GM13976 (cell line): ENCODE data around the gene TIMM10.

Source experiments
- DNase-seq: peaks from one replicate; pipeline ENCODE4 v3.0.0; 2012; ENCODE audit warnings: low spot score
- in situ Hi-C: fragments of 300-500 bp; cut with MboI; formaldehyde crosslinking; loops from one replicate; pipeline ENCODE4 v1.12.0; 2022; ENCODE audit warnings: low sequenced_read_pairs, mixed read lengths, inconsistent platforms; ENCODE audit not compliant: unreplicated experiment
- TF ChIP-seq, protein P1 (sequence below): IDR thresholded peaks from 2 replicates; pipeline ENCODE4 v1.5.1; 2012; ENCODE audit warnings: borderline replicate concordance, mild to moderate bottlenecking; ENCODE audit not compliant: insufficient read depth; ENCODE audit errors: extremely low read depth, missing control alignments, control extremely low read depth

TIMM10 gene

DNA sequence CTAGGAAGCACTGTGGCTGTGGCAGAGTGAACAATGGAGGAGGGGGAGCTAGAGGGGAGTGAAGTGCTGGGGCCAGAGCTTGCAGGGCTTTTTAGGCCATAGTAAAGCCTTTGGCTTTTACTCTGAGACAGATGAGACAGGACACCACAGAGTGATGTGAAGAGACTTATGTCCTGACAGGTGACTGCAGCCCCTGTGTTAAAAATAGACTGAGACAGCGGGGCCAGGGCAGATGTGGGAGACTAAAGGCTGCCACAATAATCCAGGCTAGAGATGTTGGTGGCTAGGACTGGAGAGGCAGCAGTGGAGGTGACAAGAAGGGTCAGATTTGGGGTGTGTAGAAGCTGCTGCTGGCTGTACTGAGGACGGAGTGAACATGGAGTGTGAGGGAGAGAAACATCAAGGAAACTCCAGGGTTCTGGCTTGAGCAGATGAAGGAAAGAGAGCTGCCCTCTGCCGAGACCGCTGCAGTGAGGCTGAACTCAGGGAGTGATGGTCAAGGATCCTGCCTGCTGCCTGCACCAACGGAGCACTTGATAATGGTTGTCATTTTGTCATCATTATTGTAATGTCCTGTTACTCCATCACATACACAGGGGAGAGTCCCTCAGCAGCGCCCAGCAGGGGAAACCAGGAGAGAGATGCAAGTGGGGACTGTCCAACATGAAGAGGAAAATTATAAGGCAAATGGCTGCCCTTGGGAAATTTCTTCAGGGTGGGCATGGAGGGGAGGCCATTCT, 42.5 kb downstream of the TIMM10 start:
- in situ Hi-C loops: no loop called here
- TF ChIP-seq, protein P1, sequence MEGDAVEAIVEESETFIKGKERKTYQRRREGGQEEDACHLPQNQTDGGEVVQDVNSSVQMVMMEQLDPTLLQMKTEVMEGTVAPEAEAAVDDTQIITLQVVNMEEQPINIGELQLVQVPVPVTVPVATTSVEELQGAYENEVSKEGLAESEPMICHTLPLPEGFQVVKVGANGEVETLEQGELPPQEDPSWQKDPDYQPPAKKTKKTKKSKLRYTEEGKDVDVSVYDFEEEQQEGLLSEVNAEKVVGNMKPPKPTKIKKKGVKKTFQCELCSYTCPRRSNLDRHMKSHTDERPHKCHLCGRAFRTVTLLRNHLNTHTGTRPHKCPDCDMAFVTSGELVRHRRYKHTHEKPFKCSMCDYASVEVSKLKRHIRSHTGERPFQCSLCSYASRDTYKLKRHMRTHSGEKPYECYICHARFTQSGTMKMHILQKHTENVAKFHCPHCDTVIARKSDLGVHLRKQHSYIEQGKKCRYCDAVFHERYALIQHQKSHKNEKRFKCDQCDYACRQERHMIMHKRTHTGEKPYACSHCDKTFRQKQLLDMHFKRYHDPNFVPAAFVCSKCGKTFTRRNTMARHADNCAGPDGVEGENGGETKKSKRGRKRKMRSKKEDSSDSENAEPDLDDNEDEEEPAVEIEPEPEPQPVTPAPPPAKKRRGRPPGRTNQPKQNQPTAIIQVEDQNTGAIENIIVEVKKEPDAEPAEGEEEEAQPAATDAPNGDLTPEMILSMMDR: no peak
- no peak for DNase-seq

- no peak for DNase-seq
- TF ChIP-seq, protein P1: no peak
- in situ Hi-C loops: no loop called here
Measured at GRCh38 chr11:57487021-57487778, 43.4 kb downstream of the TIMM10 start.

DNA sequence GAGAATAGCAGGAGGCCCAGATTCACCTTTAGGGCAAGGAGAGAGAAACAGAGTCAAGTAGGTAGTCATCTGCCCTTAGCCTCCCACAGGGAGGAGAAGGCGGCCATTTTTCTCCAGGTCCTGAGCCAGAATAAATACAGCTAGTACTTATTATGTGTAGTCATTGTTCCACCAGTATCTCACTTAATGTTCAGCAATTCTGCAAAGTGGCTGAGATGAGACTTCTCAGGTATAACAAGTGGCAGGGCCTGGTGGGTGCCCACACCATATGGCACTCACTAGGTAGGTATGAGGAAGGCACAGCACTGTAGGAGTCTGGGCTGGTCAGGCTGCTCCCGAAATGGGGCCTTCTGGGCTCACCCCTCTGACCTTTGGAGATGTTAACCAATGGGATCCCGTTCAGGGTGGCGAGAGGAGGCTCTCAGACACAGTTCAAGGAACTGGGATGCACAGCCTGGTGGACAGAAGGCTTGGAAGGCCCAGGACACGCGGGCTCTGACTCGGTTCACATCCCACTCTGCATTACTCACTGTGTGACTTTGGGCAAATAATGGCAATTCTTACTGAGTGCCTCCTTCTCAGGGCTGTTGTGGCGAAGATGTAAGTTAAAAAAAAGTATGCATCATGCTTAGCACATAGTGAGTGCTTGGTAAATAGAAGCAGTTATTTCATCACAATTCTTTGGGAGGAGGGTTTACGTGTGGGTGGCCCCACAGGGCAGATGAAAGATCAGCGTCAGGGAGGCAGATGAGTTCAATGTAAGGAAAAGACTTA, 45.1 kb downstream of the TIMM10 start:
- in situ Hi-C loops: no loop called here
- no peak for DNase-seq
- TF ChIP-seq, protein P1: no peak

DNA sequence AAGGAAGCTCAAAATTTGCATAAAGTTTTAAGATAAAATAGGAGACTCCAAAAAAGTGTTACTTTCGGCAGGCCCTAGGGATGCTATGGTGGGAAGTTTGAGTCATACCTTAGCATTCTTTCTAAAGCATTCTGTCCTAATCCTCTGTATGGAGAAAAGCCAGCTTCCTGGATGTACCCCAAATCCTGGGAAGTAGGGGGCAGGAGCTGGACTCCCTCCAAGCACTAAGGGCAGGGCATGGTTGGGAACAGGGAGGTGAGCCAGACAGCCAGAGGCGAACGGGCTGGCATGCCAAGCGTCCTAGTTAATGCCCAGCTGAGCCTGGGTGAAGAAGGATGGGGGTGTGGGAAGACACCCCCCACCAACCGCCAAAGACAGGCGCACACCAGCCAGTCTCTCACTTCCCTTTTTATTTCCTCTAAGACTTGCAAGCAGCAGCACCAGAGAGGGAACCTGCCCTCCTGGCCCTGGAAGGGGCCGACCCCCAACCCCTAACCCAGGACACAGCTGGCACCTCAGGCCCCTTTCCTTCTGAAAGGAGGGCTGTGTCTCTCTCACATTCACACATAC, 46.3 kb downstream of the TIMM10 start:
- in situ Hi-C loops: no loop called here
- TF ChIP-seq, protein P1: no peak

DNA sequence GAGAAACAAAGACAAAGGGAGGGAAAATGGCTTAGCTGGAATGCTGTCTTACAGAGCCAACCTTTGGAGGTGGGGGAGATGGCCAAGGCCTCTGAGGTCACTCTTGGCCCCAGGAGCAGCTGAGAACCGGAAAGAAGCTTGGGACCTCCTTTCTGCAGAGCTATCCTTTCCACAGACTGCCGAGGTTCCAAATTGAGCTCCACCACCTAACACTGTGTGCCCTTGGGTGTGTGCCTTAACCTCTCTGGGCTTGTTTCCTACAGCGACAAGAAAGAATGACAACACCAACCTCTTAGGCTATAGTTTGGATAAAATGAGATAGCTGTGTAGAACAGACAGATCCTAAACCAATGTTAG, 47.0 kb downstream of the TIMM10 start:
- no peak for DNase-seq
- TF ChIP-seq, protein P1: no peak
- in situ Hi-C loops: no loop called here

More for the DNA sequence above, 46.3 kb downstream of the TIMM10 start:
- DNase-seq: peak; percentile 70
